IPS-20b (cell line): ENCODE data around the gene SHTN1.

Experiments
- H3K27ac ChIP-seq: one replicate; pipeline ENCODE4 v1.5.1; 2013; ENCODE audit warnings: low read length
- H3K27me3 ChIP-seq: 2 replicates; pipeline ENCODE4 v1.6.1; 2013; ENCODE audit warnings: mild to moderate bottlenecking, low read length, inconsistent platforms; ENCODE audit not compliant: insufficient read depth
- H3K36me3 ChIP-seq: 2 replicates; pipeline ENCODE4 v1.6.1; 2013; ENCODE audit warnings: low read depth, mild to moderate bottlenecking, inconsistent platforms, low read length, moderate library complexity; ENCODE audit not compliant: insufficient read depth
- H3K4me1 ChIP-seq: 2 replicates; pipeline ENCODE4 v1.6.1; 2013; ENCODE audit warnings: mild to moderate bottlenecking, control low read depth, inconsistent platforms, low read length, moderate library complexity; ENCODE audit not compliant: insufficient read depth
- H3K4me3 ChIP-seq: 2 replicates; pipeline ENCODE4 v1.5.1; 2013; ENCODE audit warnings: mild to moderate bottlenecking, low read length, inconsistent platforms
- H3K9ac ChIP-seq: 2 replicates; pipeline ENCODE4 v1.6.1; 2013; ENCODE audit warnings: low read depth, mild to moderate bottlenecking, inconsistent platforms, low read length, moderate library complexity
- H3K9me3 ChIP-seq: 2 replicates; pipeline ENCODE4 v1.6.1; 2013; ENCODE audit warnings: mild to moderate bottlenecking, low read depth, low read length, inconsistent platforms; ENCODE audit not compliant: insufficient read depth

Gene SHTN1

GRCh38 chr10:116866987-116867595 lies 137.9 kb downstream of the SHTN1 start:
- no peaks in the 10 kb centered on the region for H3K27me3 ChIP-seq
- H3K36me3 ChIP-seq: no peaks in the 10 kb centered on the region
- H3K9me3 ChIP-seq: no peaks in the 10 kb centered on the region
- no peak overlapping the region for H3K9ac ChIP-seq
- no peak overlapping the region for H3K4me3 ChIP-seq
- no peak overlapping the region for H3K27ac ChIP-seq
- H3K4me1 ChIP-seq: 0 out of 2 replicates have a peak, but pooled peaks cover 7% of the 10 kb centered on the region

- Histone ChIP-seq H3K9me3 (no peaks in the 10 kb centered on the region), H3K4me1 (0 out of 2 replicates have a peak, but pooled peaks cover 7% of the 10 kb centered on the region), H3K27me3 (no peaks in the 10 kb centered on the region), H3K36me3 (no peaks in the 10 kb centered on the region), H3K9ac (no peak overlapping the region), H3K4me3 (no peak overlapping the region), H3K27ac (no peak overlapping the region)
Observed at GRCh38 chr10:116866066-116866465, 138.9 kb downstream of the SHTN1 start.

- Histone ChIP-seq H3K27me3 (no peaks in the 10 kb centered on the region), H3K9ac (no peak overlapping the region), H3K36me3 (no peaks in the 10 kb centered on the region), H3K9me3 (no peaks in the 10 kb centered on the region), H3K27ac (no peak overlapping the region), H3K4me1 (0 out of 2 replicates have a peak, but pooled peaks cover 3% of the 10 kb centered on the region), H3K4me3 (no peak overlapping the region)
Observed at GRCh38 chr10:116864436-116864835, 140.6 kb downstream of the SHTN1 start.

- Histone ChIP-seq H3K27me3 (no peaks in the 10 kb centered on the region), H3K27ac (no peak overlapping the region), H3K9me3 (peaks cover 6% of the 10 kb centered on the region; the same call in 1 of the 2 replicates), H3K4me1 (no peaks in the 10 kb centered on the region), H3K4me3 (no peak overlapping the region), H3K9ac (no peak overlapping the region), H3K36me3 (no peaks in the 10 kb centered on the region)
Observed at GRCh38 chr10:116861796-116862195, 143.2 kb downstream of the SHTN1 start.

- no peak overlapping the region for H3K4me3 ChIP-seq
- H3K27me3 ChIP-seq: no peaks in the 10 kb centered on the region
- H3K9ac ChIP-seq: no peak overlapping the region
- H3K27ac ChIP-seq: no peak overlapping the region
- H3K36me3 ChIP-seq: no peaks in the 10 kb centered on the region
- H3K4me1 ChIP-seq: no peaks in the 10 kb centered on the region
- peaks cover 6% of the 10 kb centered on the region; the same call in 1 of the 2 replicates for H3K9me3 ChIP-seq
Observed at GRCh38 chr10:116857156-116857555, 147.8 kb downstream of the SHTN1 start.

- Histone ChIP-seq H3K9me3 (peaks cover 6% of the 10 kb centered on the region; the same call in 1 of the 2 replicates), H3K4me3 (no peak overlapping the region), H3K27me3 (peaks cover 20% of the 10 kb centered on the region), H3K4me1 (peaks cover 8% of the 10 kb centered on the region; the same call in 1 of the 2 replicates), H3K36me3 (no peaks in the 10 kb centered on the region), H3K27ac (no peak overlapping the region), H3K9ac (no peak overlapping the region)
Observed at GRCh38 chr10:116853701-116854100, 151.3 kb downstream of the SHTN1 start.

- peaks cover 11% of the 10 kb centered on the region; the same call in 1 of the 2 replicates for H3K4me1 ChIP-seq
- H3K27me3 ChIP-seq: peaks cover 23% of the 10 kb centered on the region
- H3K9me3 ChIP-seq: peaks cover 5% of the 10 kb centered on the region; the same call in 1 of the 2 replicates
- H3K27ac ChIP-seq: no peak overlapping the region
- H3K36me3 ChIP-seq: no peaks in the 10 kb centered on the region
- no peak overlapping the region for H3K4me3 ChIP-seq
- no peak overlapping the region for H3K9ac ChIP-seq
Observed at GRCh38 chr10:116853287-116853686, 151.7 kb downstream of the SHTN1 start.

- Histone ChIP-seq H3K27ac (no peak overlapping the region), H3K9me3 (no peaks in the 10 kb centered on the region), H3K9ac (no peak overlapping the region), H3K4me3 (no peak overlapping the region), H3K36me3 (no peaks in the 10 kb centered on the region), H3K4me1 (peaks cover 12% of the 10 kb centered on the region; the same call in 1 of the 2 replicates), H3K27me3 (peaks cover 33% of the 10 kb centered on the region)
Observed at GRCh38 chr10:116852246-116852645, 152.7 kb downstream of the SHTN1 start.

GRCh38 chr10:116850058-116850611 lies 154.9 kb downstream of the SHTN1 start:
- Histone ChIP-seq H3K4me3 (peak overlapping the region; percentile 88), H3K27me3 (peaks cover 34% of the 10 kb centered on the region), H3K27ac (no peak overlapping the region), H3K36me3 (no peaks in the 10 kb centered on the region), H3K9me3 (no peaks in the 10 kb centered on the region), H3K9ac (peak overlapping the region; percentile 91; the same call in 1 of the 2 replicates), H3K4me1 (peaks cover 16% of the 10 kb centered on the region; the same call in 1 of the 2 replicates)

GRCh38 chr10:116849248-116850057 lies 155.5 kb downstream of the SHTN1 start, which contains the start of gene ENO4:
Gene ENO4, plus strand, starts transcription at chr10:116849499. Its CDS starts 68 bp downstream, at chr10:116849567.
- Histone ChIP-seq H3K4me1 (peaks cover 16% of the 10 kb centered on the region; the same call in 1 of the 2 replicates), H3K9ac (peak within 1 kb of the TSS; percentile 91), H3K27me3 (peaks cover 34% of the 10 kb centered on the region), H3K36me3 (no peaks in the 10 kb centered on the region), H3K27ac (no peak within 1 kb of the TSS), H3K4me3 (peak within 1 kb of the TSS; percentile 88), H3K9me3 (no peaks in the 10 kb centered on the region)

- no peak overlapping the region for H3K27ac ChIP-seq
- peak overlapping the region; percentile 88 for H3K4me3 ChIP-seq
- peak overlapping the region; percentile 91 for H3K9ac ChIP-seq
Observed at GRCh38 chr10:116848944-116849247, 156.1 kb downstream of the SHTN1 start.

More at GRCh38 chr10:116848944-116849247, 156.1 kb downstream of the SHTN1 start:
- Histone ChIP-seq H3K27me3 (peaks cover 34% of the 10 kb centered on the region), H3K4me1 (peaks cover 16% of the 10 kb centered on the region; the same call in 1 of the 2 replicates), H3K9me3 (no peaks in the 10 kb centered on the region), H3K36me3 (no peaks in the 10 kb centered on the region)
